ENCODE data around the gene OR52B2.

Gene OR52B2

DNA sequence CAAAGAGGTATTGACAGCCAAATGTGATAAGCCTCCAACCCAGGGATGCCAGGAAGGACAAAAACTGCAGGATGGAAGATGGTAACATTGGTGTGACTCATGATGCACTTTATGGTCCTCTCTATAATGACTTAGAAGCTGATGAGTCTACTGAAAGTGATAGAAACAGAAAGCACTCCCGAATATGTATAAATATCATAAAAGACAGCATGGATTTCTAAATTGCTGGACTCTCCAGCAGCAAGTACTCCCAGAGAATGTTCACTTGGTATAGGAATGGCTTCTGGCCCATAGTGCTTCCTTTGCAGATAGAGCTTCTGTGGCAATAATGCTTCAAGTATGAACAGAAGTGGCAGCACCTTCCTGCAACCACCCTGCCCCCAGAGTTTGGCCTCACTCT lies at the start of gene OR52B2:
TSS of gene OR52B2 (minus strand) at position 101 of the 400 bp plus-strand sequence. CDS start at position 101, 0 bp downstream.
- DNase-seq (ENCODE audit: low read depth) = no peak

DNA sequence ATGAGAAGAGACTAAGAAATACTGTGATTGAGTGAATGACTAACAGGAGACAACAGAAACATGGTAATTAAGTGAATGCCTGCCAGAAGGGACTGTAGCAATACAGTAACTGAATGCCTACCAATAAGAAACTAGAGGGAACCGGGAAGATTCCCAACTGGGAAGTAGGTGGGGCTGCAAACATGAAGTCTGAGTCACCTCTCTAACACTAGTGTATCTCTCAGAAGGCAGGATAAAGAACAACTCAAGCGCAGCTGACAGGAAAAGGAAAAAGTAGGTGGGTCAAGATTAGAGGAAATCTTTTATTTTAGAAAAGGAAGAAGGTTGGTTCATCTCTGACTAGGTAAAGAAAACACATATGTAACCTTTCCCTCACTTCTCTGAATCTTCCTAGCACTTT lies 49.2 kb upstream of the OR52B2 start:
- DNase-seq (ENCODE audit: low read depth) = no peak

DNA sequence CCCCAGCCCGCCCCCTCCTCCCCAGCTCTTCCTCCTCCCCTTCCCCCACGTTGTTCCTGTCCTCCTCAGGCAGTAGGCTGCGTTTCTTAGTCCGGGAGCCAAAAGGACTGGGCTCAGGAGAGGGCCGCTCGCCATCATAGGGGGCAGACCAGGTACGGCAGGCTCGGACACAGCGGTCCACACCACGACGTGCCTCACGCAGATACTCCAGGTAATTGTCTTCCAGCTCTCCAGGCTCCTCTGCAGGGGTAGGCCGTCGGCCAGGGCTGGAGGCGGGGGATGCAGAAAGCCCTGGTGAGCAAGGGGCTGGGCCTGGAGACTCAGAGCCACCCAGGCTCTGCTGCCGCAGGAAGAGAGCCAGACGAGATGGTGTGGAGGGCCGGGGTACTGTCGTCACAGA lies 47.6 kb upstream of the OR52B2 start:
- no peak for DNase-seq (ENCODE audit: low read depth)

DNA sequence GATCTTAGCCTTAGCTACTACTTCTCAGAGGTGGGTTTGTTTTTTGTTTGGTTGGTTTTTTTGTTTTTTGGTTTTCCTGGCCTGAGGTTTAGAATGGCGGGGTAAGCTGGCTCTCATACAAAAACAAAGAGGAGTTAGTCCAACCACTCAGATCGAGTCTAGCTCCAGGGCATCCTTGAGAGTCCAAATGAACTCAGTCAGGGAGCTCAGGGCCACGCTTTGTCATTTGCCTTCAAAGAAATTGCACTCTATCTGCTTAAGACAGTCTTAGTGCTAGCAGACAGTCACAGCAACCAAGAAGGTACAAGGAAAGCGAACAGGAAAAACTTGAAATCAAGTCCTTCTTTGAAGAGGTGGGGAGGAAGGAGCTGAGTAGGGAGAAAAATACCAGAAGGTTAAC lies 46.4 kb upstream of the OR52B2 start:
- DNase-seq (ENCODE audit: low read depth) = no peak

DNA sequence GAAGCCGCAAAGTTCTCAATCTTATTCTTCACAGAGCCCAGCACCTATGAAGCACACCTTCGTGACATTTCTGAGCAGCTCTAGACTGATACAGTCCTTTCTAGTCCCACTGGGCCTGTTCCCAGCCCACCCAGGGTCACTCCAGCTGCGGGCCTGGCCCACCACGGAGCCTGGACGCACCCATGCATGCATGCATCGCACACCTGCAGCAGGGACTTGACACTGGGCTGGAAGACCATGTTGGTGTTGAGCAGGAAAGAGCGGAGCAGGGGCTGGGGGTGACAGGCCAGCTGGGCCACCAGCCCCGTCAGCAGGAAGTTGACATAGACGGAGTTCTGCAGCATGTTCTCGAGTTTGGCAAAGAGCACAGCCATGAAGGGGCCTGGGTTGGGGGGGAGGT lies 44.4 kb upstream of the OR52B2 start:
- DNase-seq (ENCODE audit: low read depth) = no peak

GRCh38 chr11:6210274-6210955 lies 40.3 kb upstream of the OR52B2 start:
- DNase-seq (ENCODE audit: low read depth) = no peak

- no peak for DNase-seq (ENCODE audit: low read depth)
Measured at GRCh38 chr11:6209801-6210200, 39.7 kb upstream of the OR52B2 start.

DNA sequence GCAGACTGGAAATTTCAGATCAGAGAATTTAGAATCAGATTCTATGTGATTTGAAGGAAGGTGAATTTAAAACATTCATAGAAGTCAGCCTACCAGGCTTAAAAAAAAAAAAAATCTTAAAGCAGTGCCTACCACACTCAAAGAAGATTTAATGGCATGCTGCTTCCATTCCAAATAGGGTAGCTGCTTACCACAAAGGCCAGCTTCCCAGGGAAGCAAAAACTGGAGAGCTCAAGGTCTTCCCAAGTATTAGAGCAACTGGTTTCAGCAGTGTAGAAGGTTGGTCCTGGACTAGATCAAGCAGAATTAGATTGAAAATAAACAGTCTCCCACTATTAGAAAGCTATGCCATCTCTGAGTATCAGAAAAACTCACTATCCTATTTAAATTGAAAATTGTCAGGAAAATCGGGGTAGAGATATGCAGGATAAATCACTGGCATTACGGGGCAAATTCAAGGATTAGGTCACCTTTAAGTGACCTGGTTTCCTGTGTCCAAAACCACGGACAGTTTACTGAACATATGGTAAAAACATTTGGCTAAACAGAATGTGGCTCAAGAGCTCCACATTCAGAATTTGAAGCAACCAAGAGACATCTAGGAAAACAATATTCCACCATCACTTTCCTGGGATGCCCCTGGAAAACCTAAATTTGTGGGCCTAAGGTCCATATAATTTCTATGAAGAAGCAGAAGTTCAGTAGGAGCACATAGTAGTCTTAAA lies 36.5 kb upstream of the OR52B2 start:
- no peak for DNase-seq (ENCODE audit: low read depth)

DNA sequence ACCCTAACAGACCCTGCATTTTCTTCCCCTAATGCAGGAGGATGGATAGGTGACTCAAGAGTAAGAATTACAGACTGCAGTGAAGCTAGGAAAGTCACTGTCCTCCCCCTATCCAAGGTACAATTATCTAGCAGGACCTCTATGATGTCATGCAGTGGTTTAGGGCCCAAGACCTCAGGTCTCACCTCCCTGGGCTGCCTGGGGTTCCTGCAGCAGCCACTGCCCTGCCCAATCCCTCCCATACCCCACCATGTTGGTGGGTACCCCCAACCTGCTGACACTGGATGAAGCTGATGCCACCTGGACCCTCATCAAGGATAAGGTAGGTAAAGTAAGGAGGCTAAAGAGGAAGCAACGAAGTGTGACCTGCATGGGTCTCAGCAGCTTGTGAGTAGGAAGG lies 35.2 kb upstream of the OR52B2 start, which contains the start of gene C11orf42:
TSS of gene C11orf42 (plus strand) at position 192 of the 400 bp plus-strand sequence. CDS start at position 251, 59 bp downstream.
- DNase-seq (ENCODE audit: low read depth) = no peak

DNA sequence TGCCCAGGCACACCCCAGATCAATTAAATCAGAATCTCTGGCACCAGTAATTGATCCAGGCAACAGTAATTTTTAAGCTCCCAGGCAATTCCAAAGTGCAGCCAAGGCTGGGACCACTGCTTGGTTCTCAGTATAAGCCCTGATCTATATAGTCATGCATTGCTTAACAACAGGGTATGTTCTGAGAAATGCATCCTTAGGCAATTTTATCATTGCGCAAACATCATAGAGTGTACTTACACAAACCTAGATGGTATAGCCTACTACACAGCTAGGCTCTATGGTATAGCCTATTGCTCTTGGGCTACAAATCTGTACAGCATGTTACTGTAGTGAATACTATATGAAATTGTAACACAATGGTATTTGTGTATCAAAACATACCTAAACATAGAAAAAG lies 34.6 kb upstream of the OR52B2 start:
- DNase-seq (ENCODE audit: low read depth) = no peak

GRCh38 chr11:6203327-6203726 lies 33.2 kb upstream of the OR52B2 start:
- DNase-seq (ENCODE audit: low read depth) = no peak

- DNase-seq (ENCODE audit: low read depth) = no peak
Measured at GRCh38 chr11:6202041-6202440, 31.9 kb upstream of the OR52B2 start.

- no peak for DNase-seq (ENCODE audit: low read depth)
Measured at GRCh38 chr11:6201481-6201880, 31.4 kb upstream of the OR52B2 start.

DNA sequence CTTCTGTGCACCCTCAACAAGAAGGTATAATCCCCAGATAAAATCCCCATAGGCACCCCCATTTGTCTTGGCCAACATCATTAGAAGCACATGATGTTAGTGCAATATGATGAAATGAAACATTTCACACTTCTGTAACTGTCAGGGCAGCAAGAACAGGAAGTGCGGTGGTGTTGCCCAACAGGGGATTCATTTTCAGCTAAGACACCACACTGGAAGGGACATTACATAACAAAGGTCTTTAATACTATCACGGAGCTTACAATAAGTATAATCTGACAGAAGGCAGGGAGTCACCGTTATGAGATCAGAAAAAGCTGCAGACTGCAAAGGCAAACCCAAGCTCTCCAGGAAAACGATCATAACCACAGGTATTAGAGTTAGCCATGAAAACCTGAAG lies 30.8 kb upstream of the OR52B2 start:
- DNase-seq (ENCODE audit: low read depth) = no peak

DNA sequence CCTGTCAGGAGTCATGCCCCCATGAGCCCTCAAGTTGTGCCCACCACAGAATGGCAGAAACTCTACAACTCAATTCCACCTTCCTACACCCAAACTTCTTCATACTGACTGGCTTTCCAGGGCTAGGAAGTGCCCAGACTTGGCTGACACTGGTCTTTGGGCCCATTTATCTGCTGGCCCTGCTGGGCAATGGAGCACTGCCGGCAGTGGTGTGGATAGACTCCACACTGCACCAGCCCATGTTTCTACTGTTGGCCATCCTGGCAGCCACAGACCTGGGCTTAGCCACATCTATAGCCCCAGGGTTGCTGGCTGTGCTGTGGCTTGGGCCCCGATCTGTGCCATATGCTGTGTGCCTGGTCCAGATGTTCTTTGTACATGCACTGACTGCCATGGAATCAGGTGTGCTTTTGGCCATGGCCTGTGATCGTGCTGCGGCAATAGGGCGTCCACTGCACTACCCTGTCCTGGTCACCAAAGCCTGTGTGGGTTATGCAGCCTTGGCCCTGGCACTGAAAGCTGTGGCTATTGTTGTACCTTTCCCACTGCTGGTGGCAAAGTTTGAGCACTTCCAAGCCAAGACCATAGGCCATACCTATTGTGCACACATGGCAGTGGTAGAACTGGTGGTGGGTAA lies 29.2 kb upstream of the OR52B2 start, which contains the start of gene OR52W1:
TSS of gene OR52W1 (plus strand) at position 51 of the 637 bp plus-strand sequence. CDS start at position 51, 0 bp downstream.
- DNase-seq (ENCODE audit: low read depth) = no peak

DNA sequence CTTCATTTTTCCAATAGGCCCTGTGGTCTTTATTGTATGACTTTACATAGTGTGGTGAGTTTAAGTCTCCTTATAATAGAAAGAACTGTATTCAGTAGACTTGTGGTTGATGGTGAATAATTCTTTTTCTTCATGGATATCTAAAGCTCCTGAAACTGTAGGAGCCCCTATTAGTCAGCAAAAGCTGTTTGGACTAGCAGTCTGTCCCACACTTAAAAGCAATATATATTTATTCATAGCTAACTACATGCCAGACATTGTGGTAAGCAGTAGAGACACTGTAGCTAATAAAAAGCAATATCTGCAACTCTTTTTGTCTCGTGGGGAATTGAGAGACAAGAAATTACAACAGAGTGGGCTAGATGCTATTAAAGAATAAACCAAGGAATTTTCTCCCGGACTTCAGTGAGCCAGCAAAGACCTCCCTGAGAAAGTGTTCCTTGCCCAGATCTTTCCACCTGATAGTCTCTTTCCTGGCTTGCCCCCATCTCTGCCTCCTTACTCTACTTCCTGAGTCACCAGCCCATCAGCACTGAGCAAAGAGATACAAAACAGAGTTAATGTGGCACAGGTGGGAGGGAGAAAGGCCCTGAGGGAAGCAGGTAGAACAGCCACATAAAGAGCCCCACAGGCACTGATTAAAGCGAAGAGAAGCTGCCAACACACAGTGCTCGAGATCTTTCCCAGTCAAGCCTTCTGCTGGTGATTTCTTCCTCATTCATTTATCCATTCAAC lies 27.5 kb upstream of the OR52B2 start:
- DNase-seq (ENCODE audit: low read depth) = no peak

GRCh38 chr11:6196396-6196795 lies 26.3 kb upstream of the OR52B2 start:
- no peak for DNase-seq (ENCODE audit: low read depth)

DNA sequence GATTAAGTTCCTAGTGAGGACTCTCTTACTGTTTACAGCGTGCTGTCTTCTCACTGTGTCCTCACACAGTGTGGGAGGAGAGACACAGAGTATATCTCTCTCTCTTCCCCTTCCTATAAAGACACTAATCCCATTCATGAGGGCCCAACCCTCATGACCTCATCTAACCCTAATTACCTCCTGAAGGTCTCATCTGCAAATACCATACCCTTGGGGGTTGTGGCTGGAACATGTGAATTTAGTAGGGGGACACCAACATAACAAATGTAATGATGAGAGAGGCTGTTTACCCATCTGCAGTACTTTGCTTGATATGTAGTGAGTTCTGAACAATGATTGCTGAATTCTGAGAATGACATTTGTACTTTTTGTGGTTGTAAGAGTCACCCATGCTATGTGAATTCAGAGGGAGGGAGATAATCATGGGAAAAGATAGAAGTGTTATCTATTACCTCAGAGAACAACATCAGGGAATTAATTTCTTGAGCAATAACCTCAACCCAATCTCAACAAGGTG lies 24.0 kb upstream of the OR52B2 start:
- DNase-seq (ENCODE audit: low read depth) = no peak

DNA sequence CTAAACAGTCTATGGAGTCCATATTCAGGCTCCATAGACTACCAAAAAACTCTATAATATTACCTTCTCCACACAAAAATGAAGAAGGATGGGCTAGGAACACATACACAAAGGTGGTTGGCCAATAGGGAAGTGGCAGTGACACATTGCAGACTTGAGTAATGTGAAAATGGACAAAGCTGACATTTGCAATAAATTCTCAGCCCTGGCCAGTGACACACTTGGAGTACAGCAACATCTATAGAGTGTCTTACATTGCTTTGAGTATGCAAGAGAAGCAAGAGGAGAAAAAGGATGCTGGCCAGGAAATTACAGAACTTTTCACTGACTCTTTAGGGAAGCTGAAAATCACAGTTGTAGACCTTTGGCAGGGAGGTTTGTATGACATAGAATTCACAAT lies 21.6 kb upstream of the OR52B2 start:
- DNase-seq (ENCODE audit: low read depth) = no peak

- no peak for DNase-seq (ENCODE audit: low read depth)
Measured at GRCh38 chr11:6175440-6175839, 5.3 kb upstream of the OR52B2 start.

DNA sequence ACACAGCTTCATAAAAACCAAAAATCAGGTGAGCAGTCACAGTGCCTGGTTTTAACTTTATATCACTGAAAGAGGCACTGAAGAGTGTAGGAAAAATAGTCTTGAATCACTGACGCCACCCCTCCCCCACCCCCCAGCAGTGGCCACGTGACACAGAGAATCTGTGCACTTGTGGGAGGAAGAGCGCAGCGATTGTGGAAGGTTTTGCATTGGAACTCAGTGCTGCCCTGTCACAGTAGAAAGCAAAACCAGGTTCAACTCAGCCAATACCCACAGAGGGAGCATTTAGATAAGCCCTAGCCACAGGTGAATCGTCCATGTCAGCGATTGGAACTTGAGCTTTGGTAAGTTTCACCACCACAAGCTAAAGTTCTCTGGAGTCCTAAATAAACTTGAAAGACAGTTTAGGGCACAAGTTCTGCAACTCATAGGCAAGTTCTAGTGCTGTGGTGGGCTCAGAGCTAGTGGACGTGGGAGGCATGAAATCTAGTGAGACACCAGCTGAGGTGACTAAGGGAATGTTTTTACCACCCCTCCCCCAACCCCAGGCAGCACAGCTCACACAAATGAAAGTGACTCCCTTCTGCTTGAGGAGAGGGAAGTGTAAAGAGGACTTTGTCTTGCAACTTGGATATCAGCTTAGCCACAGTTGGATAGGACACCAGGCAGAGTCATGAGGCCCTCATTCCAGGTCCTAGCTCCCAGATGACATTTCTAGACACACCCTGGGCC lies 13.3 kb downstream of the OR52B2 start:
- DNase-seq (ENCODE audit: low read depth) = no peak
